Measurements from ENCODE around the gene ARHGAP4.

Gene ARHGAP4

GRCh38 chrX:153921070-153921469 is 5.0 kb downstream of the ARHGAP4 start:
- no peak for TF ChIP-seq CTCF (IDR thresholded peaks at IDR 0.05; ENCODE audit: low read depth, low read length)
- peak overlapping the region; percentile 46 for H3K4me3 ChIP-seq (ENCODE audit: low read depth, low read length)
- H3K27me3 ChIP-seq (ENCODE audit: insufficient read depth, low read depth, severe bottlenecking) = peaks cover 21% of the 10 kb centered on the region
- H3K36me3 ChIP-seq = peaks cover 8% of the 10 kb centered on the region
- H3K27ac ChIP-seq = peak overlapping the region; percentile 92
- no peaks in the 10 kb centered on the region for H3K9me3 ChIP-seq (ENCODE audit: severe bottlenecking)
- DNase-seq = peak; percentile 37

GRCh38 chrX:153920546-153920945 is 5.5 kb downstream of the ARHGAP4 start:
- no peak for DNase-seq
- Histone ChIP-seq H3K27ac (no peak overlapping the region; the same call in 1 of the 2 replicates), H3K4me3 (ENCODE audit: low read depth, low read length) (no peak overlapping the region), H3K36me3 (peaks cover 8% of the 10 kb centered on the region), H3K27me3 (ENCODE audit: insufficient read depth, low read depth, severe bottlenecking) (peaks cover 26% of the 10 kb centered on the region), H3K9me3 (ENCODE audit: severe bottlenecking) (no peaks in the 10 kb centered on the region)
- no peak for TF ChIP-seq CTCF (IDR thresholded peaks at IDR 0.05; ENCODE audit: low read depth, low read length)

- H3K9me3 ChIP-seq (ENCODE audit: severe bottlenecking) = no peaks in the 10 kb centered on the region
- H3K4me3 ChIP-seq (ENCODE audit: low read depth, low read length) = no peak overlapping the region
- H3K27ac ChIP-seq = no peak overlapping the region
- TF ChIP-seq CTCF (IDR thresholded peaks at IDR 0.05; ENCODE audit: low read depth, low read length) = no peak
- peaks cover 8% of the 10 kb centered on the region for H3K36me3 ChIP-seq
- peaks cover 33% of the 10 kb centered on the region for H3K27me3 ChIP-seq (ENCODE audit: insufficient read depth, low read depth, severe bottlenecking)
- no peak for DNase-seq
Observed at GRCh38 chrX:153919281-153919680, 6.8 kb downstream of the ARHGAP4 start.

DNA sequence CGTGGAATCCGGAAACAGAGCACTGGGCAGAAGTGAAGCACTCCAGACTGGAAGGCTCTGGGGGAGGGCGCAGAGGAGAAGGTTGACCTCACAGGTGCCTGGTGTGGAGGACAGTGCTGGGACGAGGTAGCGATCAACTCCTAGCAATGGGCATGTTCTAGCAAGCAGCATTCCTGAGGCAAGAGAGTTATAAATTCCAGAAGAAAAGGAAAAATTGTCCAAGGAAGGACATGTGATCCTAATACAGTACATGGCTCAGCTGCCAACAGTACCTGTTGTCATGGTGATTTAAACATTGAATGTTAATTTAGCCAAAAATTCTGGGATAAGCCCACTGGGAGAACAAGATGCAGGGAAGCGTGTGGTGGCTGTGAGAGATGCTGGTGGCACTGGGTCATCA is 8.2 kb downstream of the ARHGAP4 start:
- no peak overlapping the region for H3K4me3 ChIP-seq (ENCODE audit: low read depth, low read length)
- peaks cover 8% of the 10 kb centered on the region for H3K36me3 ChIP-seq
- H3K27ac ChIP-seq = no peak overlapping the region
- no peak for DNase-seq
- TF ChIP-seq CTCF (IDR thresholded peaks at IDR 0.05; ENCODE audit: low read depth, low read length) = no peak
- H3K9me3 ChIP-seq (ENCODE audit: severe bottlenecking) = no peaks in the 10 kb centered on the region
- peaks cover 33% of the 10 kb centered on the region for H3K27me3 ChIP-seq (ENCODE audit: insufficient read depth, low read depth, severe bottlenecking)

DNA sequence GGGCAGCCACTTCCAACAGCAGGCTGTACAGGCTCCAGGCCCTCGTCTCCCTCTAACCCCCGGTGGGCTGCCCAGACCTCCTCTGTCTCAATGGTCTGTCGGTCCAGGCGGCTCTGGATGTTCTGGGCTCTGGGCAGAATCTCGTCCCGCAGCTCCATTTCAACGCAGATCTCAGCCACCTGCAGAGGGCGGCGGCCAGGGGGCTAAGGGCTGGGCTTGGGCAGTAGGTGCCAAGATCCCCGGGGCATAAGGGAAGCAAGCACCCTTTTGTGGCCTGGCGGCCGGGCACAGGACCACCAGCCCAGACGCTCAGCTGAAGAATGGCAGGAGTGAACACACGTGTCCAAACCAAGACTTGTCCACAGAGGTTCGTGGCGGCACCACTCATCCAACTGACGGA is 12.4 kb downstream of the ARHGAP4 start:
- peaks cover 35% of the 10 kb centered on the region for H3K27me3 ChIP-seq (ENCODE audit: insufficient read depth, low read depth, severe bottlenecking)
- peaks cover 8% of the 10 kb centered on the region for H3K36me3 ChIP-seq
- no peak for TF ChIP-seq CTCF (IDR thresholded peaks at IDR 0.05; ENCODE audit: low read depth, low read length)

DNA sequence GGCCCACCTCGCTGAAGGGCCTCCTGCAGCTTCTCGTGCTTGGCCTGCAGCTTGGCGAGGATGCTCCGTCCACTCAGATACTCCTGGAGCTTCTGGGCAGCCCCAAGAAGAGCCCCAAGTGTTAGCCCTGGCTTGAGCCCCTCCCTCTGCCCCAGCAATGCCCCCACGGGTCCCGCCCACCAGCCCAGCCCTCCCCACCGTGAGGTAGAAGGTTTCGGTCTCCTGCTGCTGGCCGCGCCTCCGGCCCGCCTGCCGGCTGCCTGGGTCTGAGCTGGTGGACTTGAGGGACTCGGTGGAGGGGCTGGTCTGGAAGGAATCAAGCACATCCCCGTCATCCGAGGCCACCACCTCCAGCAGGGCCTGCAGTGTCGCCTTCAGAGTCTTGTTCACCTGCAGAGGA is 12.9 kb downstream of the ARHGAP4 start:
- no peak overlapping the region for H3K27ac ChIP-seq
- no peak for TF ChIP-seq CTCF (IDR thresholded peaks at IDR 0.05; ENCODE audit: low read depth, low read length)
- no peak overlapping the region for H3K4me3 ChIP-seq (ENCODE audit: low read depth, low read length)
- H3K36me3 ChIP-seq = peaks cover 8% of the 10 kb centered on the region
- peak; percentile 9 for DNase-seq
- H3K9me3 ChIP-seq (ENCODE audit: severe bottlenecking) = no peaks in the 10 kb centered on the region
- H3K27me3 ChIP-seq (ENCODE audit: insufficient read depth, low read depth, severe bottlenecking) = peaks cover 35% of the 10 kb centered on the region

More for the DNA sequence above, 12.4 kb downstream of the ARHGAP4 start:
- Histone ChIP-seq H3K4me3 (ENCODE audit: low read depth, low read length) (no peak overlapping the region), H3K27ac (no peak overlapping the region), H3K9me3 (ENCODE audit: severe bottlenecking) (no peaks in the 10 kb centered on the region)
- DNase-seq = no peak
